Nephron (organoid): ENCODE measurements around the gene CALML6.
A peak's percentile ranks its signal among the peaks of the same experiment; 100 is the strongest.

Source experiments
- H3K27ac Mint-ChIP-seq, 3 experiments: 2 replicates each; pipeline ENCODE4 v1.8.0; 2020; ENCODE audit warnings: mixed read lengths in 3 of 3, mild to moderate bottlenecking in 2 of 3, moderate library complexity in 1 of 3
- H3K27me3 Mint-ChIP-seq: 2 replicates; pipeline ENCODE4 v1.8.0; 2021; ENCODE audit warnings: low read depth, mild to moderate bottlenecking, moderate library complexity, mixed read lengths
- H3K36me3 Mint-ChIP-seq: 2 replicates; pipeline ENCODE4 v1.8.0; 2020; ENCODE audit warnings: low read depth, mixed read lengths
- H3K4me1 Mint-ChIP-seq: 2 replicates; pipeline ENCODE4 v1.8.0; 2020; ENCODE audit warnings: mixed read lengths
- H3K4me3 Mint-ChIP-seq, 3 experiments: 2 replicates each; pipeline ENCODE4 v1.8.0; 2020; ENCODE audit warnings: mild to moderate bottlenecking in 3 of 3, mixed read lengths in 3 of 3, moderate library complexity in 2 of 3
- H3K9me3 Mint-ChIP-seq: 2 replicates; pipeline ENCODE4 v1.8.0; 2020; ENCODE audit warnings: mixed read lengths
- TF ChIP-seq, protein P1 (sequence below), 3 experiments: fragments of 200-600 bp; sonication (generic); IDR thresholded peaks; one replicate each; pipeline ENCODE4 v1.5.0; 2021; ENCODE audit warnings: antibody characterized with exemption in 3 of 3; ENCODE audit not compliant: unreplicated experiment in 3 of 3

The CALML6 gene

DNA sequence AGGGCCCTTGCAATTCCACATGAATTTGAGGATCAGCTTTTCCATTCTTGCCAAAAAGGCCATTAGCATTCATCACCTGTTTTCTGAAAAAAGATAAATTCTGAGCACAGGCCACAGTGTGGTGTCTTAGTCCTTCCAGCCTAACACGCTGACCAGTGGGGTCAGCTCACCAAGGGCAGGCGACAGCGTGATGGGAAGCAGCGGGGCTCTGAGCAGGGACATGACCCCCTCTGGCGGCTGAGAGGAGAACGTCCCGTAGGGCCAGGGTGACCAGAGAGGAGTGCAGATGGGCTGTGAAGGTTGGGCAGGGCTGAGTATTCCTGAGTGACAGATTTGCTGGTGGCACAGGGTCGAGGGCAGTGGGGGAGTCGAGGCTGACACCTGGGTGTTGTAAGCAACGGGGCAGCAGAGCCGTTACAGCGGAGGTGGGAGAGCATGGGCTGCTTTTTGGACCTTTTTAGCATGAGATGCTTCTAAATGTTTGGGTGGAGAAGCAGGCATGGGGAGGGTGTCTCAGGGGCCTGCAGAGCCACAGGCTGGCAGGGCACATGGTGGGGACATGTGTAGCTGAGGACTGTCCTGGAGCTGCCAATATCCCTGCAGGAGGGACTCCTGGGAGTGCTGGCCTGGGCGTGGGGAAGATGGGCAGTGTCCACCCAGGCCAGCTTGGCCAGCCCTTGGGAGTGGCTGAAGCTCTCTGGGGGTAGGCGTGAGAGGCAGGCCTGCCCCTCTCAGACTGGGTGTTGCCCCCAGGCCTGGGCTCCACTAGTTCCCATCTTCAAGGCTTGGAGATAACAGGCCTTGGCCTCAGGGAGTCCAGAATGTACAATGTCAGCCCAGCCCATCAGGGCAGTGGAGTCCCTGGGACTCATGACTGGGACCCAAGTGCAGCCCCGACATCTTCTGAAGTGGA is 8.6 kb upstream of the CALML6 start:
- H3K4me1 Mint-ChIP-seq = peaks cover 13% of the 10 kb centered on the region
- H3K27me3 Mint-ChIP-seq = peaks cover 4% of the 10 kb centered on the region
- TF ChIP-seq, protein P1, sequence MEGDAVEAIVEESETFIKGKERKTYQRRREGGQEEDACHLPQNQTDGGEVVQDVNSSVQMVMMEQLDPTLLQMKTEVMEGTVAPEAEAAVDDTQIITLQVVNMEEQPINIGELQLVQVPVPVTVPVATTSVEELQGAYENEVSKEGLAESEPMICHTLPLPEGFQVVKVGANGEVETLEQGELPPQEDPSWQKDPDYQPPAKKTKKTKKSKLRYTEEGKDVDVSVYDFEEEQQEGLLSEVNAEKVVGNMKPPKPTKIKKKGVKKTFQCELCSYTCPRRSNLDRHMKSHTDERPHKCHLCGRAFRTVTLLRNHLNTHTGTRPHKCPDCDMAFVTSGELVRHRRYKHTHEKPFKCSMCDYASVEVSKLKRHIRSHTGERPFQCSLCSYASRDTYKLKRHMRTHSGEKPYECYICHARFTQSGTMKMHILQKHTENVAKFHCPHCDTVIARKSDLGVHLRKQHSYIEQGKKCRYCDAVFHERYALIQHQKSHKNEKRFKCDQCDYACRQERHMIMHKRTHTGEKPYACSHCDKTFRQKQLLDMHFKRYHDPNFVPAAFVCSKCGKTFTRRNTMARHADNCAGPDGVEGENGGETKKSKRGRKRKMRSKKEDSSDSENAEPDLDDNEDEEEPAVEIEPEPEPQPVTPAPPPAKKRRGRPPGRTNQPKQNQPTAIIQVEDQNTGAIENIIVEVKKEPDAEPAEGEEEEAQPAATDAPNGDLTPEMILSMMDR (IDR thresholded peaks at IDR 0.05; ENCODE audit: unreplicated experiment in 3 of 3) = peak; percentile 77 to 95 (median 91)
- peak overlapping the region; percentile 71 to 79 (median 78) for H3K4me3 Mint-ChIP-seq
- no peaks in the 10 kb centered on the region for H3K9me3 Mint-ChIP-seq
- no peaks in the 10 kb centered on the region for H3K36me3 Mint-ChIP-seq
- peak overlapping the region; percentile 16 to 59 (median 24) for H3K27ac Mint-ChIP-seq

DNA sequence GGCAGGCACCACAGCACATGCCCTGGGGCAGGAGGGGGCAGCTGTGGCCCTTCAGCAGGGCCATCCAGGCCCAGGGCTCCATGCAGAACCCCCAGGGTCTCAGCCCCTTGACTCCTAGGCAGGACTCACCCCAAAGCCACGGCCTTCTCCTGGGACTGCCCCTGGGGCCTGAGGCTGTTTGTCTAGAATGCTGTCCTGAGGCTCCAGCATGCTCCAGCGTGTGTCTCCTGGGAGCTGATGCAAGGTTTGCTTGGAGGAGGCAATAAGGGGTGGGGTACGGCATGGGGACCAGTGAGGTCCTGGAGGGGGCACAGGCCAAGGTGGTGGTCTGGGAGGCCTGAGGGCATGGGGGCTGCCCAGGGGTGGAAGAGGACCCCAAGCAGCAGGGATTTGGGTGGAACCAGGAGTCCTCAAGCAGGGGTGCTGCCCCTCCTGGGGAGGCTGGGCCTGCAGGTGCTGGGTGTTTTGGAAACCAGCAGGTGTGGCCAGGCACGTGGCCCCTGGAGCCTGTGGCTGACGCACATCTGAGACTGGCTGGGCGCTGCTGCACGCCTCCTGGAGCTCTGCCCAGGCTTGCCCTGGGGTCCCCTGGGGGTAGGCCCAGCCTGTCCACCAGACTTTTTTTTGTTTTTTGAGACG is 7.8 kb upstream of the CALML6 start:
- TF ChIP-seq, protein P1 (IDR thresholded peaks at IDR 0.05; ENCODE audit: unreplicated experiment in 3 of 3) = no peak
- Mint-ChIP-seq H3K9me3 (no peaks in the 10 kb centered on the region), H3K27ac (no peak overlapping the region), H3K4me3 (peak overlapping the region in 2 of 3 experiments; percentile 50), H3K36me3 (no peaks in the 10 kb centered on the region), H3K4me1 (peaks cover 13% of the 10 kb centered on the region), H3K27me3 (peaks cover 4% of the 10 kb centered on the region)

DNA sequence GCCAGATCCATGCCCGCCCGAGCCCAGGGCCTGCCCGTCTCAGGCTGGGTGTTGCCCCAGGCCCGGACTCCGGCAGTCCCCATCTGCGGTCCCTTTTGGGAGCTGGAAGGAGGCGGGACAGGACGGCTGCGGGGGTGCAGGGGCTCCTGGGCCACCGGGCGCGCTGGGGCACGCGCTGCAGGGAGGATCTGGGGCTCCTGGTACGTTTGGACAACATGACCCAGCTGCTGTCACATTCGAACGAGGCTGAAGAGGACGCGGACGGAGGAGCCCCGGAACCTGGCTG is 6.6 kb upstream of the CALML6 start:
- H3K9me3 Mint-ChIP-seq = no peaks in the 10 kb centered on the region
- H3K27ac Mint-ChIP-seq = no peak overlapping the region
- H3K4me1 Mint-ChIP-seq = peaks cover 13% of the 10 kb centered on the region
- TF ChIP-seq, protein P1 (IDR thresholded peaks at IDR 0.05; ENCODE audit: unreplicated experiment in 3 of 3) = no peak
- peak overlapping the region; percentile 60 to 72 (median 70) for H3K4me3 Mint-ChIP-seq
- no peaks in the 10 kb centered on the region for H3K36me3 Mint-ChIP-seq
- H3K27me3 Mint-ChIP-seq = peaks cover 4% of the 10 kb centered on the region

DNA sequence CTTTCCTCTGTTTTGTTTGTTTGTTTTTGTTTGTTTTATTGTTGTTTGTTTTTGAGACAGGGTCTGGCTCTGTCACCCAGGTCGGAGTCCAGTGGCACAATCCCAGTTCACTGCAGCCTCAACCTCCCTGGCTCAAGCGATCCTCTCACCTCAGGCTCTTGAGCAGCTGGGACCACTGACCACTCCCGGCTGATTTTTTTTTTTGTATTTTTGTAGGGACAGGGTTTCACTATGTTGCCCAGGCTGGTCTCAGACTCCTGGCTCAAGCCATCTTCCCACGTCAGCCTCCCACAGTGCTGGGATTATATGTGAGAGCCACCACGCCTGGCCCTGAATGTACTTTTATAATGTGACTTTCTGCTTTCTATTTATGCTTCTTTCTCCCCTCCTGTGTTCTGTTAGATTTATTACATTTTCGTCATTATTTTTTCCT is 5.0 kb upstream of the CALML6 start:
- H3K4me3 Mint-ChIP-seq = peak overlapping the region; percentile 79 to 87 (median 86)

DNA sequence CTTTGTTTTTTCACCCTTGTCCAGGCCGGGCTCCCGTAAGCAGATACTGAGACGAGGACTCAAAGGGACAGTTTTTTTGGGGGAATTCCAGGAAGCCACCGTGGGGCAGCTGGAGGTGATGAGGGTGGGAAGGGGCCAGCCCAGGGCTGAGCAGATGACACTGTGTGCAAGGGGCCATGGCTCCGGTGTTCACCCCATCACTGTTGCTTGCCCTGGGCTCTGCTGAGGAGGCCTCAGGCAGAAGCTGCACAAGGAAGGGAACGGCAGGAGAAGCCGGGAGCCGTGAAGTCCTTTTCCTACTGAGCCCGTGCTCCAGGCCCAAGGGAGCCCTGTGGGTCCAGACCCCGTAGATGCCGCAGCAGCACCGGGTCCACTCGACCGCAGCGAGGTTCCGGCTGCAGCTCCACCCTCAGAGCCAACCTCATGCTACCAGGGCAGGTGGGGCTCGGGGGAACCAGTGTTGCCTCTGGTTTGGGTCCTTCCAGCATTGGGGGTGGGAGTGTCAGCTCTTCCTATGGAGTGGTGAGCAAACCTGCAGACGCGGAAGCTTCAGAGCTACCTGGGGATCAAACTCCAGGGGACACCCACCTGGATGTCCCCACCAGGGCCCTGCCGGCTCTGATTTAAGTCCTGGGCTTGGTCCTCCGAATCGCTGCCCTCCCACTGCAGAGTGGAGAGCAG is 4.3 kb upstream of the CALML6 start:
- peaks cover 10% of the 10 kb centered on the region for H3K27me3 Mint-ChIP-seq
- H3K4me3 Mint-ChIP-seq = peak overlapping the region; percentile 79 to 87 (median 86)
- peaks cover 24% of the 10 kb centered on the region for H3K4me1 Mint-ChIP-seq
- no peak overlapping the region for H3K27ac Mint-ChIP-seq
- TF ChIP-seq, protein P1 (IDR thresholded peaks at IDR 0.05; ENCODE audit: unreplicated experiment in 3 of 3) = no peak
- H3K36me3 Mint-ChIP-seq = no peaks in the 10 kb centered on the region
- no peaks in the 10 kb centered on the region for H3K9me3 Mint-ChIP-seq

More for the DNA sequence above, 5.0 kb upstream of the CALML6 start:
- Mint-ChIP-seq H3K4me1 (peaks cover 22% of the 10 kb centered on the region), H3K9me3 (no peaks in the 10 kb centered on the region), H3K27ac (peak overlapping the region in 2 of 3 experiments; percentile 39 to 78), H3K36me3 (no peaks in the 10 kb centered on the region), H3K27me3 (peaks cover 10% of the 10 kb centered on the region)
- TF ChIP-seq, protein P1 (IDR thresholded peaks at IDR 0.05; ENCODE audit: unreplicated experiment in 3 of 3) = no peak
